SKM-1 (cell line): ENCODE results near the gene TOP3A.
A peak's percentile ranks its signal among the peaks of the same experiment; 100 is the strongest.

Experiments
- DNase-seq: peaks from one replicate; lab custom pipeline; 2025; ENCODE audit not compliant: unreplicated experiment; lab: John Stamatoyannopoulos, UW

Gene TOP3A

DNA sequence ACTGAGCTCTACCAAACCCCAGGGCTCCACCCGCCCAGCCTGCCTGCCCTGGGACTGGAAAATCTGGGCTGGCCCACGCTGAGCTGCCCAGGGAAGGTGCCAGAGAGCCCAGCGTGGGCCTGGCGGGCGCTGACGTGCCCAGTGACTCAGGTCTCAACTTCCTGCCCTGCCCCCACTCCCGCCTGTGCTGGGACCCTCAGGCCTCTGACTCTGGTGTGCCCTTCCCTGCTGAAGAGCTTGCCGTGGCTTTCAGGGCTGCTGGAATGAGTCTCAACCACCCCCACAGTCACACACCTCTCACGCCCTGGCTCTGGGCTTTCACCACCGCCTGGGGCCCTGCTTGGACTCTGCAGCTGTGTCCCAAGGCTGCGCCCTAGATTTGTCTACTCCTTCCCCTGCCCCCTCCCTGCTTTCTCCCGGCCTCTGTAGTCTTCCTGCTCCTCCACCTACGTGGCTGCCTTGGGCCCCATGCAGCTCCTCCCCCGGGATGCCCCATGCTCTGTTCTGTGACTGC is 79.0 kb downstream of the TOP3A start:
- DNase-seq = no peak

DNA sequence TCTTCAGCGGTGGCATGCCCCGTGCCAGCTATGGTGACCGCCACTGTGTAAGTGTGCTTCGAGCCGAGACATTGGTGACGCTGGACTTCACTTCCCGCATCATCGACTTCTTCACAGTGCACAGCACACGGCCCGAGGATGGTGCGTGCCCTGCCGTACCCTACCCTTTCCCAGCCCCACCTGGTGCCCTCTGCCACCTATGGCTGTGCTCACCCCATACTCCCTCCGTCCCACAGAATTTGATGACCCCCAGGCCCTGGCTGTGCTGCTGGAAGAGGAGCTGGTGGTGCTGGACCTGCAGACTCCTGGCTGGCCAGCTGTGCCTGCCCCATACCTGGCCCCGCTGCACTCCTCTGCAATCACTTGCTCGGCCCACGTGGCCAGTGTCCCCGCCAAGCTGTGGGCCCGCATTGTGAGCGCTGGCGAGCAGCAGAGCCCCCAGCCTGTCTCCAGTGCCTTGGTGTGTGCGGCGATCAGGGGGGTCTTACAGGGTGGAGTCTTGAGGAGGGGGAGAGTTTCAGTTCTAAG is 79.9 kb downstream of the TOP3A start:
- no peak for DNase-seq

DNA sequence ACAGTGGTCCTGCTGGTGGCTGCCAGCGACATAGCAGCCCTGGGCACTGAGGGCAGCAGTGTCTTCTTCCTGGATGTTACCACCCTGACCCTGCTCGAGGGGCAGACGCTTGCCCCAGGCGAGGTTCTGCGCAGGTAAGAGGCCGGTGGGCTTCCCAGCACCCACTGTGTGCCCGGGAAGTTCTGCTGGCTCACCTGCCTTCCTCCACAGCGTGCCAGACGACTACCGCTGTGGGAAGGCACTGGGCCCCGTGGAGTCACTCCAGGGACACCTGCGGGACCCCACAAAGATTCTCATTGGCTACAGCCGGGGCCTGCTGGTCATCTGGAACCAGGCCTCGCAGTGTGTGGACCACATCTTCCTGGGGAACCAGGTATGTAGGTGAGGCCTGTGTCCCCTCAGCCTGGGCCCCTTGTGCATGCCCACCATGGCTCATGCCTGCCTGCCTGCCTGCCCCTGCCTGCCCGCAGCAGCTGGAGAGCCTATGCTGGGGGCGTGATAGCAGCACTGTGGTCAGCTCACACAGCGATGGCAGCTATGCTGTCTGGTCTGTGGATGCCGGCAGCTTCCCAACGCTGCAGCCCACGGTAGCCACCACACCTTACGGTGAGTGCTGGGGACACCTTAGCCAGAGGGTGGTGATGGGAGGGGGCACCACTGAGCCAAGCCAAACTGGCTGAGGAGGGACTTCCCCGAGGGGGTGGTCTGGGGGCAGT is 80.8 kb downstream of the TOP3A start:
- no peak for DNase-seq

DNA sequence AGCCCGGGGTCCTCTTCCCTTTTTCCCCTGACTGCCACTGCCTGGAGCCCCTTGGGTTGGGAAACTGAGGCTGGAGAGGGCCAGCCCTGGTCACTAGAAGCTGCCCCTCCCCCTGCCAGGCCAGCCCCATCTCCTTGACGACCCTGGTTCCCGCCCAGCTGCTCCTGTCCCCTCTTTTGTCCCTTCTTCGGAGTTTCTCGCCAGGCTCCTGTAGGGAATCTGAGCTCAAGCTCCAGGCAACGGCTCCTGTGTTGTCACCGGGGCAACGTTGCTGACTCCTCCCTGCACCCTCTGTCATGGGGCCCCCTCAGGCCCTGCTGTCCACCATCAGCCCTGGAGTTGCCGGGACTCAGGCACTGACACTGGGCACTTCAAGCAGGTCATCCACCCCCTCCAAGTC is 83.6 kb downstream of the TOP3A start:
- DNase-seq = no peak

GRCh38 chr17:18230288-18231141 is 84.3 kb downstream of the TOP3A start:
- DNase-seq = no peak

DNA sequence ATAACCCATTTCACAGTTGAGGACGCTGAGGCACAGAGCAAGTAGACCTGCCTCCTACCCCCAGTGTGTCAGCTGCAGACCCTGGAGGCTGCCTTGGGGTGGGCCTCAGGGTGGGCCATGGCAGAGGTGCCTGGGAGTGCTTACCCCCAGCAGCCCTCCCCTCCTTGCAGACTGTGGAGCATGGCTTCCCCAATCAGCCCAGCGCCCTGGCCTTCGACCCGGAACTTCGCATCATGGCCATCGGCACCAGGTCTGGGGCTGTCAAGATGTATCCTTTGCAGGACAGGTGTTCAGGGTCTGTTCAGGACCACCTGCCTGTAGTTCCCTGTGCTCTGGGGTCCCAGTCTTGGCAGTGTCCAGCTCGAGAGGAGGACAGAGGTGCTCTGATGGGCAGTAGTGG is 85.0 kb downstream of the TOP3A start:
- DNase-seq = no peak

- DNase-seq = no peak
Observed at GRCh38 chr17:18229254-18229653, 85.5 kb downstream of the TOP3A start.

DNA sequence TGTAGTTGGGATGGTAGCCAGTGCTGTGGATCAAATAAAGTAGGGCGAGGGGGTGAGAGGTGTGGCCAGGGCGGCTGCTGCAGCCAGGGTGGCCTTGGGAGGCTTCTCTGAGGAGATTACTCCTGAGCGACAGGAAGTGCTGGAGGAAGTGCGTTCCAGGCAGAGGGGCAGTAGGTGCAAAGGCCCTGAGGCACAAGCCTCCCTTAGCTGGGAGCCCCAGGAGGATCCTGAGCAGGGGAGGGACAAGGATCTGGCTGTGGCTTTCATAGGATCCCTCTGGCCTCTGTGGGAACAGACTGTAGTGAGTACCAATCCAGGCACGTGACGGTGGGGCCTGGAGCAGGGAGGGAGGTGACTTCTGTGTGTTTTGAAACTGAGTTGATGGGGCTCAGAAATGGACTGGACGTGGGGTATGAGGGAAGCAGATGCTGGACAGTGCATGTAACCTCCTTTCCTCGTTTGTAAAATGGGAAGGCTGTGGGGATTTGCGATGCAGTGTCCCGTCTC is 86.6 kb downstream of the TOP3A start:
- DNase-seq = no peak

GRCh38 chr17:18227635-18228034 is 87.2 kb downstream of the TOP3A start:
- DNase-seq = no peak

GRCh38 chr17:18226284-18226945 is 88.4 kb downstream of the TOP3A start:
- no peak for DNase-seq

DNA sequence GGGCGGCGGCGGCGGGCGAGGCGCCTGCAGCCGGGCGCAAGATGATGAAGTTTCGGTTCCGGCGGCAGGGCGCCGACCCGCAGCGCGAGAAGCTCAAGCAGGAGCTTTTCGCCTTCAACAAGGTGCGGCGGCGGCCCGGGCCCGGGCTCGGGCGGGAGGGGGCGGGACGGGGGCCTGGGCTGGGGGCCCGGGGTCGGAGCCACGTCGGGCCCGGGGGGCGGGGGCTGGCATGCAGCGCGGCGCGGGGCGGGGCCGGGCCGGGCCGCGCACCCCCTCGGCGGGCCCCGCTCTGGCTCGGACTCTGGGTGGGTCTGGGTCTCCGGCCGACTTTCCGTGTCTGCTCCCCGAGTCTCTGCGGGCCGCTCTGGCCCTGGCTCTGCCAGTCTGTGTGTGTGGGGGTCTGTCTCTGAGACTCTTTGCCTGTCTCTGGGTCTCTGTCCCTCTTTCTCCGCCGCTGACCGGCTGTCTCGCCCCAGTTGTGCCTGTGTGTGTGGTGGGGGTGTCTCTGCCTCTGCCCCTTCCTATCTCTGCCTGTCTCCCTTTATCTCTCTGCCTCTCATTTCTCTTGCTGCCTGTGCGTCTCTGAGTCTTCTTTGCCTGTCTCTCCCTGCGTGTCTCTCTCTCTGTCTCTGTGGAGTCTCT is 89.0 kb downstream of the TOP3A start:
- DNase-seq = no peak

DNA sequence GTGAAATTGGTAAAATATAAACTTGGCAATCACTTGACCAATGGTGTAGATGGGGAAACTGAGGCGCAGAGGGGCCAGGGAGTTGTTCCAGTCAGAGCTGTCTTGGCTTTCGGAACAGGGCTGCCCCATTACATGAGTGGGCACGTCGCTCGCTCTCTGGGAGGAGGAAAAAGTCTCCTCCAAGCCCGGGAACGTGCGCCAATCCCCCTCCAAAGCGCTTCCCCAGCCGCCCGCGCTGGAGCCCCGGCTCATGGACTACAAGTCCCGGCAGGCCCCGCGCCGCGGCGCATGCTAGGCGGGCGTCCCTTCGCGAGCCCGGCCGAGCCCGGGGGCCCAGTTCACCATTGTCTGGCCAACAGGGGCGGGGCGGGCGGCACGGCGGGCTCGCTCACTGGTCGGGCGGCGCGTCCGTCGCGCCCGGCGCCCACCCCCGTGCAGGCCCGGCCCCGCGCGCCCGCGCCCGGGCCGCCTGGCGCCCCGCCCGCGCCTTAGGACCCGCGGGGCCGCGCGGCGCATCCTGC is 89.6 kb downstream of the TOP3A start, which contains the start of gene LLGL1:
TSS of gene LLGL1 (plus strand) at position 515 of the 521 bp plus-strand sequence. CDS start 48 bp downstream, outside the sequence.
- DNase-seq = peak; percentile 78

DNA sequence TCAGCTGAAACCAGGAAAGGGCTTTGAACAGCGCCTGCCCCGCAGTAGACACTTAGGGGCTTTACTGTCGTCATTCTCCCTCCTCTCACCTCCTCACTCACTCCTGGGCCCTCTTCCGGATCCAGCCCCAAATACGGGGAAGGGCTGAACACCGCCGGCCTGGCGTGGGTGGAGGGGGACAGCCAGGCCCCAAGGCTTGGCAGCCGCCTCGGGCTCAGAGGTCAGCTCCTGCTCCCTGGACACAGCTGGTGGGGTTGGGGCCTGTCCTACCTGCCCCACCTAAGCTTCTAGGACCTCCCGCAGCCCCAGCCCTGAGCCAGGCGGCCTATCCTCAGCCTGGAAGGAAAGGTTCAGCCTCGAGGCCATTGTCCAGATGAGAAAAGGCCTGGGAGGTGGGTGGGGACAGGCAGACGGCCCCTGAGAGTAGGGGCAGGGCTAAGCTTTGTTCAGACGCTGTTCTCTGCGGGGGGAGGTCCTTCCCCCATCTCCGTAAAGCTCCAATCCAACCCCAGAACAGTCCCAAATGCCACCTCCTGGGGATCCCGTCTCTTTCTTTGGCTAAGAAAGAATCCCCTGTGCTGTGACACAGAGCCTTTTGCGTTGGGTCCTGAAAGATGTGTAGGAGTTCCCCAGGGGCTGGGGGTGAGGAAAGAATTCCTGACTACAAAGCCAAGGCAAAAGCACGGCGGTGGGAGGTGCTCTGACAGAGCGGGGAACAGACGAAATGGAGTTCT is 90.2 kb downstream of the TOP3A start:
- DNase-seq = no peak

DNA sequence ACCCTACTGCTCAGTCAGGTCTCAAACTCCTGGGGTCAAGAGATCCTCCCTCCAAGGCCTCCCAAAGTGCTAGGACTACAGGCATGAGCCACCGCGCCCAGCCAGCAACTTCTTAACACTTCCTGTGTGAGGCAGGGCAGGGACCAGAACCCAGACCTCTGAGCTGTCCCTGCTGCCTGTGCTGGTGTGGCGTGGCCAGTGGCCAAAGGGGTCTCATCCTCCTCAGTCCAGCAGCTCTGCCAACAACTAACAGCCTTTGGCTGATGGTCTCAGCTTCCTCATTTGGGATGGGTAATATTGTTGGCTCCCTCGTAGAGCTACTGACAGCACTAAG is 90.8 kb downstream of the TOP3A start:
- no peak for DNase-seq
